Keratinocyte (primary cell): ENCODE measurements around the gene P2RX7. TPM values are rescaled to one million over a fixed set of nuclear protein-coding genes. Genes with fewer than 3 reads are reported as not detected.

Source experiments
- DNase-seq: peaks from one replicate; pipeline ENCODE4 v3.0.0-alpha.2; 2011; ENCODE audit warnings: low read depth, missing footprints, low spot score
- FAIRE-seq: peaks from 2 replicates; lab custom pipeline; 2011; peaks lifted over from hg19 to GRCh38; lab: Jason Lieb, UNC
- H2AFZ ChIP-seq: 2 replicates; pipeline ENCODE4 v1.6.0; 2012; ENCODE audit warnings: low read length, control low read depth, inconsistent platforms; ENCODE audit not compliant: control insufficient read depth
- H3K27ac ChIP-seq: 2 replicates; pipeline ENCODE4 v1.5.1; 2011; ENCODE audit warnings: low read length; ENCODE audit not compliant: control insufficient read depth, insufficient read depth
- H3K27me3 ChIP-seq: 3 replicates; pipeline ENCODE4 v1.6.0; 2011; ENCODE audit warnings: low read length; ENCODE audit not compliant: control insufficient read depth, insufficient read depth; ENCODE audit errors: extremely low read depth
- H3K36me3 ChIP-seq, 2 experiments: 2 replicates in 1 of 2; 3 replicates in 1 of 2; pipeline ENCODE4 v1.5.1; 2011; ENCODE audit warnings: low read length in 2 of 2, mild to moderate bottlenecking in 1 of 2; ENCODE audit not compliant: control insufficient read depth in 2 of 2, insufficient read depth in 2 of 2; ENCODE audit errors: extremely low read depth in 1 of 2
- H3K4me1 ChIP-seq: 3 replicates; pipeline ENCODE4 v1.5.1; 2011; ENCODE audit warnings: low read length; ENCODE audit not compliant: control insufficient read depth, insufficient read depth; ENCODE audit errors: extremely low read depth
- H3K4me2 ChIP-seq: 3 replicates; pipeline ENCODE4 v1.6.0; 2011; ENCODE audit warnings: low read depth, low read length; ENCODE audit not compliant: control insufficient read depth, insufficient read depth; ENCODE audit errors: extremely low read depth
- H3K4me3 ChIP-seq, 3 experiments: fragments of 200-600 bp in 1 of 3; sonication (generic) in 1 of 3; 2 replicates in 2 of 3; 3 replicates in 1 of 3; pipeline ENCODE4 v1.5.1; 2011 to 2016; ENCODE audit warnings: low read length in 3 of 3, mild to moderate bottlenecking in 3 of 3, control low read depth in 2 of 3, inconsistent platforms in 1 of 3, low read depth in 1 of 3, mixed read lengths in 1 of 3, mixed run types in 1 of 3, moderate library complexity in 1 of 3; ENCODE audit not compliant: control insufficient read depth in 2 of 3, insufficient read depth in 2 of 3; ENCODE audit errors: extremely low read depth in 1 of 3
- H3K79me2 ChIP-seq: 2 replicates; pipeline ENCODE4 v1.6.0; 2012; ENCODE audit warnings: low read length; ENCODE audit not compliant: control insufficient read depth, insufficient read depth
- H3K9ac ChIP-seq: 3 replicates; pipeline ENCODE4 v1.6.0; 2011; ENCODE audit warnings: low read length; ENCODE audit not compliant: control insufficient read depth, insufficient read depth; ENCODE audit errors: extremely low read depth
- H3K9me1 ChIP-seq: 3 replicates; pipeline ENCODE4 v1.6.0; 2011; ENCODE audit warnings: low read length; ENCODE audit not compliant: control insufficient read depth, insufficient read depth; ENCODE audit errors: extremely low read depth
- H3K9me3 ChIP-seq: 2 replicates; pipeline ENCODE4 v1.5.1; 2012; ENCODE audit warnings: low read depth, low read length; ENCODE audit not compliant: control insufficient read depth
- H4K20me1 ChIP-seq: 3 replicates; pipeline ENCODE4 v1.6.0; 2011; ENCODE audit warnings: low read length; ENCODE audit not compliant: control insufficient read depth, insufficient read depth; ENCODE audit errors: extremely low read depth
- CTCF ChIP-seq, 3 experiments: IDR thresholded peaks in 1 of 3; conservative IDR thresholded peaks in 1 of 3; optimal IDR thresholded peaks in 1 of 3; 2 replicates in 2 of 3; 3 replicates in 1 of 3; pipeline versions ENCODE3 to v1.5.1; 2011; ENCODE audit warnings: low read length in 3 of 3, mild to moderate bottlenecking in 3 of 3, moderate library complexity in 2 of 3, control low read depth in 1 of 3, inconsistent platforms in 1 of 3; ENCODE audit not compliant: insufficient read depth in 2 of 3; ENCODE audit errors: extremely low read depth in 1 of 3
- EZH2 ChIP-seq: IDR thresholded peaks from one replicate; pipeline ENCODE4 v1.6.1; 2012; ENCODE audit warnings: inconsistent platforms, mild to moderate bottlenecking, low read length, moderate library complexity
- dilution Hi-C: fragments of 300-500 bp; cut with MboI; formaldehyde crosslinking; loops from one replicate; pipeline ENCODE4 v1.7.0; 2020; ENCODE audit warnings: low sequenced_read_pairs; ENCODE audit not compliant: extremely low pct_ligation_motif_present
- polyA plus RNA-seq, 5 experiments: library from polyadenylated mRNA; depleted of rRNA in 3 of 5; stranded (reverse) in 3 of 5; stranded (forward) in 1 of 5; unstranded in 1 of 5; fragments of >200 nt; gene quantifications; 1 replicate in 1 of 5; 2 replicates in 3 of 5; 3 replicates in 1 of 5; pipeline versions ENCODE4 v1.2.1 to v1.2.3, GENCODE V29; 2011 to 2012; ENCODE audit warnings: missing spikeins in 2 of 5, low read depth in 1 of 5, low replicate concordance in 1 of 5

Gene P2RX7
- polyA plus RNA-seq, 1 donor (not counting 4 experiments of a cell fraction or from before 2014, with no cell fraction given) = 0.20 TPM

GRCh38 chr12:121217761-121218160, 85.1 kb downstream of the P2RX7 start:
- H2AFZ ChIP-seq = no peak overlapping the region
- peaks cover 0 to 3% of the 10 kb centered on the region in 2 experiments for H3K36me3 ChIP-seq
- peaks cover 11% of the 10 kb centered on the region for H3K4me1 ChIP-seq
- no peaks in the 10 kb centered on the region for H3K79me2 ChIP-seq
- H3K4me2 ChIP-seq = no peak overlapping the region
- no peak overlapping the region for H3K9ac ChIP-seq
- dilution Hi-C loops = no loop called here
- no peaks in the 10 kb centered on the region for H3K9me3 ChIP-seq
- no peaks in the 10 kb centered on the region for H4K20me1 ChIP-seq
- H3K27ac ChIP-seq = no peak overlapping the region
- TF ChIP-seq EZH2 = no peak
- no peak for TF ChIP-seq CTCF (optimal IDR thresholded peaks at IDR 0.05 in 1 of 3, IDR thresholded peaks at IDR 0.05 in 1 of 3, conservative IDR thresholded peaks at IDR 0.05 in 1 of 3; ENCODE audit: extremely low read depth in 1 of 3, insufficient read depth in 2 of 3, low read length in 3 of 3)
- no peaks in the 10 kb centered on the region for H3K27me3 ChIP-seq
- FAIRE-seq = no peak
- H3K4me3 ChIP-seq = no peak overlapping the region
- no peaks in the 10 kb centered on the region for H3K9me1 ChIP-seq
- no peak for DNase-seq

- TF ChIP-seq CTCF (optimal IDR thresholded peaks at IDR 0.05 in 1 of 3, IDR thresholded peaks at IDR 0.05 in 1 of 3, conservative IDR thresholded peaks at IDR 0.05 in 1 of 3; ENCODE audit: extremely low read depth in 1 of 3, insufficient read depth in 2 of 3, low read length in 3 of 3) (no peak), EZH2 (no peak)
- Histone ChIP-seq H3K4me3 (no peak overlapping the region), H3K27ac (no peak overlapping the region), H3K9me3 (no peaks in the 10 kb centered on the region), H3K79me2 (no peaks in the 10 kb centered on the region), H3K27me3 (no peaks in the 10 kb centered on the region), H3K4me2 (no peak overlapping the region), H3K36me3 (peaks cover 0 to 3% of the 10 kb centered on the region in 2 experiments), H3K9ac (no peak overlapping the region), H3K9me1 (no peaks in the 10 kb centered on the region), H3K4me1 (peaks cover 11% of the 10 kb centered on the region), H4K20me1 (no peaks in the 10 kb centered on the region), H2AFZ (no peak overlapping the region)
- dilution Hi-C loops = no loop called here
- DNase-seq (no peak), FAIRE-seq (no peak)
Observed at GRCh38 chr12:121218588-121219352, 86.1 kb downstream of the P2RX7 start.
